ENCODE data around the gene HEMGN.

Gene HEMGN

GRCh38 chr9:97944612-97945011, 6.6 kb upstream of the HEMGN start:
- Histone ChIP-seq H3K9me3 (ENCODE audit: insufficient read depth, low read length) (no peaks in the 10 kb centered on the region), H3K9ac (ENCODE audit: low read length) (no peak overlapping the region), H3K4me3 (ENCODE audit: insufficient read depth, low read length, poor library complexity, severe bottlenecking) (no peak overlapping the region), H3K9me2 (replicated peaks; ENCODE audit: insufficient read depth, low read length) (no peaks in the 10 kb centered on the region), H3K36me3 (ENCODE audit: low read length) (no peaks in the 10 kb centered on the region), H2AFZ (ENCODE audit: low read depth, low read length, severe bottlenecking) (no peak overlapping the region), H3K79me2 (ENCODE audit: insufficient read depth, low read length) (no peaks in the 10 kb centered on the region), H3K27ac (ENCODE audit: low read depth, low read length) (no peak overlapping the region), H4K20me1 (ENCODE audit: low read depth, low read length) (no peaks in the 10 kb centered on the region), H3K4me2 (ENCODE audit: low read depth, low read length, poor library complexity, severe bottlenecking) (no peak overlapping the region), H3K27me3 (ENCODE audit: low read length) (no peaks in the 10 kb centered on the region), H3F3A (ENCODE audit: insufficient read depth) (no peaks in the 10 kb centered on the region)
- TF ChIP-seq EZH2phosphoT487 (conservative IDR thresholded peaks at IDR 0.05; ENCODE audit: low read length) = no peak
- TF ChIP-seq CTCF (IDR thresholded peaks at IDR 0.05; ENCODE audit: insufficient read depth, low read length, poor library complexity, severe bottlenecking) = no peak

GRCh38 chr9:97943308-97943855, 5.4 kb upstream of the HEMGN start:
- no peaks in the 10 kb centered on the region for H3K9me2 ChIP-seq (replicated peaks; ENCODE audit: insufficient read depth, low read length)
- no peak overlapping the region for H3K4me2 ChIP-seq (ENCODE audit: low read depth, low read length, poor library complexity, severe bottlenecking)
- H3K27me3 ChIP-seq (ENCODE audit: low read length) = no peaks in the 10 kb centered on the region
- no peak overlapping the region for H3K9ac ChIP-seq (ENCODE audit: low read length)
- TF ChIP-seq CTCF (IDR thresholded peaks at IDR 0.05; ENCODE audit: insufficient read depth, low read length, poor library complexity, severe bottlenecking) (no peak), EZH2phosphoT487 (conservative IDR thresholded peaks at IDR 0.05; ENCODE audit: low read length) (no peak)
- H3K79me2 ChIP-seq (ENCODE audit: insufficient read depth, low read length) = no peaks in the 10 kb centered on the region
- no peak overlapping the region for H3K4me3 ChIP-seq (ENCODE audit: insufficient read depth, low read length, poor library complexity, severe bottlenecking)
- no peaks in the 10 kb centered on the region for H3K36me3 ChIP-seq (ENCODE audit: low read length)
- H2AFZ ChIP-seq (ENCODE audit: low read depth, low read length, severe bottlenecking) = no peak overlapping the region
- H3K9me3 ChIP-seq (ENCODE audit: insufficient read depth, low read length) = no peaks in the 10 kb centered on the region
- H3F3A ChIP-seq (ENCODE audit: insufficient read depth) = peaks cover 9% of the 10 kb centered on the region; the same call in 1 of the 2 replicates
- no peak overlapping the region for H3K27ac ChIP-seq (ENCODE audit: low read depth, low read length)
- H4K20me1 ChIP-seq (ENCODE audit: low read depth, low read length) = no peaks in the 10 kb centered on the region

- TF ChIP-seq EZH2phosphoT487 (conservative IDR thresholded peaks at IDR 0.05; ENCODE audit: low read length) (no peak), CTCF (IDR thresholded peaks at IDR 0.05; ENCODE audit: insufficient read depth, low read length, poor library complexity, severe bottlenecking) (no peak)
Observed at GRCh38 chr9:97941323-97941722, 3.4 kb upstream of the HEMGN start.

More at GRCh38 chr9:97941323-97941722, 3.4 kb upstream of the HEMGN start:
- Histone ChIP-seq H3K9me2 (replicated peaks; ENCODE audit: insufficient read depth, low read length) (no peaks in the 10 kb centered on the region), H3F3A (ENCODE audit: insufficient read depth) (peaks cover 24% of the 10 kb centered on the region), H3K27ac (ENCODE audit: low read depth, low read length) (no peak overlapping the region), H3K36me3 (ENCODE audit: low read length) (no peaks in the 10 kb centered on the region), H3K4me2 (ENCODE audit: low read depth, low read length, poor library complexity, severe bottlenecking) (no peak overlapping the region), H3K27me3 (ENCODE audit: low read length) (no peaks in the 10 kb centered on the region), H4K20me1 (ENCODE audit: low read depth, low read length) (no peaks in the 10 kb centered on the region), H3K9me3 (ENCODE audit: insufficient read depth, low read length) (no peaks in the 10 kb centered on the region), H3K4me3 (ENCODE audit: insufficient read depth, low read length, poor library complexity, severe bottlenecking) (no peak overlapping the region), H3K9ac (ENCODE audit: low read length) (no peak overlapping the region), H2AFZ (ENCODE audit: low read depth, low read length, severe bottlenecking) (no peak overlapping the region), H3K79me2 (ENCODE audit: insufficient read depth, low read length) (no peaks in the 10 kb centered on the region)

Measured in SU-DHL-6 (cell line).